ENCODE measurements around the gene ARHGEF33. TPM values are rescaled to one million over a fixed set of nuclear protein-coding genes. Genes with fewer than 3 reads are reported as not detected.

ARHGEF33 gene
- total and polyA plus RNA-seq, 12 donors = 0.06 to 0.99 (median 0.41) TPM

DNA sequence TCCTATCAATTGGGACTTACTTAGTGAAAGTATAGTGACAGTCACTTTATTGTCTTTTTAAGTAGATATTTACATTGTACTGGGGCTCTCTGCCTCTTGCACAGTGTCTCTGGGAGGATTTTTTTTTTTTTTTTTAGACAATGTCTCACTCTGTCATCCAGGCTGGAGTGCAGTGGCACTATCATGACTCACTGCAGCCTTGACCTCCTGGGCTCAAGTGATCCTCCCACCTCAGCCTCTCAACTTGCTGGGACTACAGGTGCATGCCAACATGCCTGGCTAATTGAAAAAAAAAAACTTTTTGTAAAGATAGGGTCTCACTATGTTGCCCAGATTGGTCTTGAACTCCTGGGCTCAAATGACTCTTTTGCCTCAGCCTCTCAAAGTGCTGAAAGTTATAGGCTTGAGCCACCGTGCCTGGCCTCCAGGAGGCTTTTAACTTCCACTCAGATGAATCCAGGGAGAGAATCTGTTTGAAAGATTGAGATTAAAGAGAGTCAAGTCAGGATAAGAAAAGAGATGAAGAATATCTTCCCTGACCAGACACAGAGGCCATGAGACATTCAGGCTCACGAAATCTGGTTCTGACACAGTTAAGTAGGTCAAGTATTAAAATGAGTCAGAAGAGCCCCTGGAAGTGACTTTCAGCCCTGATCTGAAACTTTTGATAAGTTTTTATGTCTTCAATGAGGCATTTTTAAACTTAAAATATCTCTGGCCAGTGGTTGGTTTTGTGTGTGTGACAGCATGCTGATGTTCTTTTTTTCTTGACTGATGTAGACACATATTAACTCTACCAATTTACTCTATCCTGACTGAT, 18.3 kb downstream of the ARHGEF33 start:
- no peaks in the 10 kb centered on the region for H3K36me3 ChIP-seq
- no peaks in the 10 kb centered on the region for H3K27me3 ChIP-seq
- peaks cover 0 to 3% (median 0%) of the 10 kb centered on the region in 9 donors for H3K4me1 ChIP-seq
- DNase-seq (no peak), ATAC-seq (no peak)
- no peaks in the 10 kb centered on the region for H3K9me3 ChIP-seq
- TF ChIP-seq, protein P1, sequence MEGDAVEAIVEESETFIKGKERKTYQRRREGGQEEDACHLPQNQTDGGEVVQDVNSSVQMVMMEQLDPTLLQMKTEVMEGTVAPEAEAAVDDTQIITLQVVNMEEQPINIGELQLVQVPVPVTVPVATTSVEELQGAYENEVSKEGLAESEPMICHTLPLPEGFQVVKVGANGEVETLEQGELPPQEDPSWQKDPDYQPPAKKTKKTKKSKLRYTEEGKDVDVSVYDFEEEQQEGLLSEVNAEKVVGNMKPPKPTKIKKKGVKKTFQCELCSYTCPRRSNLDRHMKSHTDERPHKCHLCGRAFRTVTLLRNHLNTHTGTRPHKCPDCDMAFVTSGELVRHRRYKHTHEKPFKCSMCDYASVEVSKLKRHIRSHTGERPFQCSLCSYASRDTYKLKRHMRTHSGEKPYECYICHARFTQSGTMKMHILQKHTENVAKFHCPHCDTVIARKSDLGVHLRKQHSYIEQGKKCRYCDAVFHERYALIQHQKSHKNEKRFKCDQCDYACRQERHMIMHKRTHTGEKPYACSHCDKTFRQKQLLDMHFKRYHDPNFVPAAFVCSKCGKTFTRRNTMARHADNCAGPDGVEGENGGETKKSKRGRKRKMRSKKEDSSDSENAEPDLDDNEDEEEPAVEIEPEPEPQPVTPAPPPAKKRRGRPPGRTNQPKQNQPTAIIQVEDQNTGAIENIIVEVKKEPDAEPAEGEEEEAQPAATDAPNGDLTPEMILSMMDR (IDR thresholded peaks at IDR 0.05) = no peak
- WGBS, 2 donors = 80 to 85% methylated on average over 2 of the region's 2 CpGs
- intact Hi-C loops (cut with DNase I) = no loop called here
- H3K4me3 ChIP-seq = no peak overlapping the region
- H3K27ac ChIP-seq = no peak overlapping the region

DNA sequence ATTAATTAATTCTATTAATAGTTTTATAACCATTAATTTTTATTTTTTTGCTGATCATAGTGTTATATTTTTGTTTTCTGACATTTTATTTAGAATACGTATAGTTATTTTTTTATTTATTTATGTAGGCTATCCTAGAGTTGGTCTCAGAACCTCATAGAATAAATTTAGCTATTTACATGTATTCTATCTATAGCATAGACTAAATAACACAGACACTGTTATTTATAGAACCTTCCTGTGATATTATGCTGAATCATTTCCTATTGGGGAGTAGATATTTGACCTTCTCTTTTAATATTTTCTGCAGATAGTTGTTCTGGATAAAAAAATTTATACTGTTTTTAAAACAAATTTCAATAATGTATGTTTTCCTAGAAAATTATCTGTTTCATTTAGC, 20.2 kb downstream of the ARHGEF33 start:
- Histone ChIP-seq H3K36me3 (no peaks in the 10 kb centered on the region), H3K4me1 (peaks cover 0 to 3% (median 0%) of the 10 kb centered on the region in 9 donors), H3K9me3 (no peaks in the 10 kb centered on the region), H3K27me3 (no peaks in the 10 kb centered on the region), H3K27ac (no peak overlapping the region), H3K4me3 (no peak overlapping the region)
- no peak for DNase-seq
- TF ChIP-seq, protein P1 (IDR thresholded peaks at IDR 0.05) = no peak
- intact Hi-C loops (cut with DNase I) = no loop called here
- WGBS, 2 donors = 85 to 88% methylated on average over 1 of the region's 1 CpG
- ATAC-seq = no peak

DNA sequence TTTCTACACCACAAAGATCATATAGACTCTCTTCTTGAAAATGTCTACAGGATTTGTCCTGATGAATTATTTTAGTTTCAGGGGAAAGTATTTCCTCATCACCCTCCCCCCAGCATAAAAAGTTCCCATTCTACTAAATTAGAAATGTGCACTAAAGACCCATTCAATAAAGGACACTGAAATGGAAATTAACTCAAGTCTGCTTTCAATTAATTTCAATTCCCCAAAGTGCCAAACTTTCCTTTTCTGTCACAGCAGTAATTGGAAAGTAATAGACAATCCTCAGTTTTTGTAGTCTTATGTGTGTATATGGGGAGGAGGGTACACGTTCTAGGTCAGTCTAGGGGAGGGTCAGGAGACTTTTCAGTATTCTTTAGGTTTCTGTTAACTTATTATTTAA, 21.5 kb downstream of the ARHGEF33 start:
- no peak overlapping the region for H3K4me3 ChIP-seq
- peaks cover 0 to 3% (median 0%) of the 10 kb centered on the region in 9 donors for H3K4me1 ChIP-seq
- DNase-seq (no peak), ATAC-seq (no peak)
- H3K9me3 ChIP-seq = no peaks in the 10 kb centered on the region
- WGBS, 2 donors = 83 to 90% methylated on average over 1 of the region's 1 CpG
- TF ChIP-seq, protein P1 (IDR thresholded peaks at IDR 0.05) = no peak
- H3K36me3 ChIP-seq = no peaks in the 10 kb centered on the region
- H3K27me3 ChIP-seq = no peaks in the 10 kb centered on the region
- intact Hi-C loops (cut with DNase I) = no loop called here
- no peak overlapping the region for H3K27ac ChIP-seq

DNA sequence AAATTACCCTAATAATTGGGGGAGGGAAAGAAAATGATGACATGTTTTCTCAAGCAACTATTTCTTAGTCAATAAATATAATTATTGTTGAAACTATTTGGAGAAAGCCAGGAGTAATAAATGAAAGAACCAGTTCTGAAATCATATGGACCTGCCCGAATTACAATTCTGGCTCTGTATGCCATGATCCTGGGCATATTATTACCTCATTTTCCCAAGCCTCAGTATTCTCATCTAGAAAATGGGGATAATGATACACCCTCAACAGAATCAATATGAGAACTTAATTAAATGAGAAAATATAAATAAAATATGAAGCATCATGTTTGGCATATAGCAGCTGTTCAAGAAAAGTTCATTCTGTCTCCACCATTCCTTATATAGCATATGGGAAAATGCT, 22.9 kb downstream of the ARHGEF33 start:
- Histone ChIP-seq H3K27me3 (no peaks in the 10 kb centered on the region), H3K9me3 (no peaks in the 10 kb centered on the region), H3K4me1 (peaks cover 0 to 3% (median 0%) of the 10 kb centered on the region in 9 donors), H3K27ac (no peak overlapping the region), H3K36me3 (no peaks in the 10 kb centered on the region), H3K4me3 (no peak overlapping the region)
- ATAC-seq (no peak), DNase-seq (no peak)
- WGBS, 2 donors = 85 to 93% methylated on average over 1 of the region's 1 CpG
- TF ChIP-seq, protein P1 (IDR thresholded peaks at IDR 0.05) = no peak
- intact Hi-C loops (cut with DNase I) = no loop called here
